Heart right ventricle (tissue), 16 donors: Measurements from ENCODE around the gene MLIP. TPM values are rescaled to one million over a fixed set of nuclear protein-coding genes. Genes with fewer than 3 reads are reported as not detected.

Experiments used
- ATAC-seq, 8 donors: fragments of 200-7000 bp; cut with Tn5 transposase; one replicate each; pipeline ENCODE4 v1.9.1; 2020; ENCODE audit warnings: mild to moderate bottlenecking in 8 of 8, moderate library complexity in 8 of 8, moderate number of reproducible peaks in 1 of 8
- DNase-seq, 2 donors: peaks; one replicate each; pipeline ENCODE4 v3.0.0-alpha.2; 2020
- H3K27ac ChIP-seq, 10 donors: fragments of 200-600 bp; sonication (generic) in 2 of 10; one replicate each; pipeline versions ENCODE4 v1.5.0 to v1.8.0; 2020 to 2022; ENCODE audit warnings: mild to moderate bottlenecking in 3 of 10
- H3K27me3 ChIP-seq, 7 donors: fragments of 200-600 bp; one replicate each; pipeline ENCODE4 v1.8.0; 2021 to 2022; ENCODE audit warnings: mild to moderate bottlenecking in 2 of 7
- H3K36me3 ChIP-seq, 9 donors: fragments of 200-600 bp; sonication (generic) in 1 of 9; one replicate each; pipeline versions ENCODE4 v1.5.0 to v1.8.0; 2020 to 2022; ENCODE audit warnings: mild to moderate bottlenecking in 2 of 9
- H3K4me1 ChIP-seq, 9 donors: fragments of 200-600 bp; sonication (generic) in 1 of 9; one replicate each; pipeline versions ENCODE4 v1.5.0 to v1.8.0; 2020 to 2022; ENCODE audit warnings: mild to moderate bottlenecking in 4 of 9
- H3K4me3 ChIP-seq, 10 donors: fragments of 200-600 bp; sonication (generic) in 2 of 10; one replicate each; pipeline versions ENCODE4 v1.5.0 to v1.8.0; 2020 to 2022; ENCODE audit warnings: mild to moderate bottlenecking in 7 of 10, moderate library complexity in 2 of 10
- H3K9me3 ChIP-seq, 11 donors: fragments of 200-600 bp in 10 of 11; sonication (generic) in 2 of 11; one replicate each; pipeline versions ENCODE4 v1.5.0 to v1.8.0; 2013 to 2022; ENCODE audit warnings: mild to moderate bottlenecking in 2 of 11, control low read depth in 1 of 11, moderate library complexity in 1 of 11
- CTCF ChIP-seq, 9 donors: fragments of 200-600 bp; sonication (generic) in 2 of 9; IDR thresholded peaks; one replicate each; pipeline versions ENCODE4 v1.5.0 to v1.8.0; 2021 to 2022; ENCODE audit warnings: antibody characterized with exemption in 9 of 9, mild to moderate bottlenecking in 5 of 9, moderate library complexity in 1 of 9
- WGBS, 2 donors: extraction: QIAGEN DNeasy Blood & Tissue Kit; methylation state at CpG; one replicate each; pipeline ENCODE4 v1.1.7; 2013; ENCODE audit warnings: inconsistent platforms in 1 of 2; 5-methylcytosine and 5-hydroxymethylcytosine counted together
- intact Hi-C, 10 donors: fragments of 100-400 bp; cut with DNase I; formaldehyde crosslinking; loops; one replicate each; pipeline versions ENCODE4 v1.11.1 to v1.14.2; 2022
- polyA plus RNA-seq, 2 donors: library from polyadenylated mRNA; stranded (reverse); fragments of 200-250 nt; gene quantifications; one replicate each; pipeline ENCODE4 v1.2.3, GENCODE V29; 2013
- total RNA-seq, 10 donors: library from RNA; stranded (reverse); fragmentation: NEBNext Ultra II Directional in 3 of 10; extraction: Animal tissue kit (Norgen Biotek cat#: 25700) in 3 of 10; gene quantifications; one replicate each; pipeline versions ENCODE4 v1.2.1 to v1.2.4, GENCODE V29; 2021 to 2023
- donor health status: Arrhythmogenic right ventricular cardiomyopathy.
- donor health status: ischemic (EF 13 %, LVEDD 7.1; RV severe dilation, severe dysfunction).
- donor health status: healthy with polysubstance abuse.
- donor health status: DM: no; HTN: yes; CAD: no.
- donor health status: DM: no; HTN: no; CAD: no.
- donor health status: ischemic (EF 25% LVEDD 6.9; RV normal size, moderate dysfunction).
- donor health status: ischemic (EF 25% LVEDD 5.7; RV mildly dilated, moderate dysfunction).
- donor health status: healthy.
- donor health status: DM: yes; HTN: yes; CAD: no.
- donor health status: Ischemic cardiomyopathy.
- donor health status: ischemic (EF 35%, LVEDD 5.7; RV mildly dilated, moderate dysfunction).
- donor health status: nonischemic (EF 11% LVEDD 7.7; RV severe dilation, severe dysfunction).
- donor health status: DM: yes; HTN: yes; CAD: no.
- donor health status: PGD.
- donor health status: ischemic (EF 29% LVEDD 5.4; RV normal size, mild dysfunction).
- donor health status: nonischemic (EF 23%, LVEDD 6.1; RV moderate dilation, normal function).

The MLIP gene
- total and polyA plus RNA-seq, 12 donors = 102 to 486 (median 394) TPM

GRCh38 chr6:54284161-54284860, 173.1 kb downstream of the MLIP start:
- intact Hi-C loops = no loop called here
- no peaks in the 10 kb centered on the region for H3K9me3 ChIP-seq
- H3K36me3 ChIP-seq = no peaks in the 10 kb centered on the region
- DNase-seq = no peak
- no peak overlapping the region for H3K27ac ChIP-seq
- ATAC-seq = peak in 1 of 8 donors; percentile 44
- peaks cover 0 to 3% (median 0%) of the 10 kb centered on the region in 9 donors for H3K4me1 ChIP-seq
- H3K4me3 ChIP-seq = no peak overlapping the region
- TF ChIP-seq CTCF (IDR thresholded peaks at IDR 0.05) = no peak
- WGBS, 2 donors = 66 to 85% methylated on average over 3 of the region's 3 CpGs
- H3K27me3 ChIP-seq = no peaks in the 10 kb centered on the region

GRCh38 chr6:54285595-54285994, 174.4 kb downstream of the MLIP start:
- H3K36me3 ChIP-seq = no peaks in the 10 kb centered on the region
- H3K27me3 ChIP-seq = no peaks in the 10 kb centered on the region
- no peaks in the 10 kb centered on the region for H3K9me3 ChIP-seq
- intact Hi-C loops = no loop called here
- WGBS, 2 donors = 81 to 83% methylated on average over 3 of the region's 3 CpGs
- no peak overlapping the region for H3K4me3 ChIP-seq
- no peak overlapping the region for H3K27ac ChIP-seq
- DNase-seq (no peak), ATAC-seq (no peak)
- TF ChIP-seq CTCF (IDR thresholded peaks at IDR 0.05) = no peak
- H3K4me1 ChIP-seq = peaks cover 0 to 3% (median 0%) of the 10 kb centered on the region in 9 donors

GRCh38 chr6:54286141-54286540, 174.9 kb downstream of the MLIP start:
- intact Hi-C loops = no loop called here
- H3K36me3 ChIP-seq = no peaks in the 10 kb centered on the region
- TF ChIP-seq CTCF (IDR thresholded peaks at IDR 0.05) = no peak
- H3K4me3 ChIP-seq = no peak overlapping the region
- DNase-seq (no peak), ATAC-seq (no peak)
- H3K27me3 ChIP-seq = no peaks in the 10 kb centered on the region
- no peaks in the 10 kb centered on the region for H3K9me3 ChIP-seq
- no peak overlapping the region for H3K27ac ChIP-seq
- peaks cover 0 to 3% (median 0%) of the 10 kb centered on the region in 9 donors for H3K4me1 ChIP-seq

GRCh38 chr6:54288474-54288873, 177.2 kb downstream of the MLIP start:
- WGBS, 2 donors = 78 to 80% methylated on average over 2 of the region's 2 CpGs
- ATAC-seq (no peak), DNase-seq (no peak)
- H3K4me1 ChIP-seq = peaks cover 0 to 6% (median 0%) of the 10 kb centered on the region in 9 donors
- intact Hi-C loops = loop anchor here in 1 of 10 donors (1.0 kb wide), 1 partner anchor 23 kb away; no protein-coding TSS in a partner anchor
- TF ChIP-seq CTCF (IDR thresholded peaks at IDR 0.05) = no peak
- H3K36me3 ChIP-seq = no peaks in the 10 kb centered on the region
- no peaks in the 10 kb centered on the region for H3K9me3 ChIP-seq
- H3K27ac ChIP-seq = no peak overlapping the region
- no peaks in the 10 kb centered on the region for H3K27me3 ChIP-seq
- H3K4me3 ChIP-seq = no peak overlapping the region
